IgD-negative memory B cell (primary cell): Measurements from ENCODE around the gene MFNG. TPM values are rescaled to one million over a fixed set of nuclear protein-coding genes. Genes with fewer than 3 reads are reported as not detected.
A peak's percentile ranks its signal among the peaks of the same experiment; 100 is the strongest.

Source experiments
- H3K27ac Mint-ChIP-seq, 3 donors: one replicate each; pipeline ENCODE4 v1.8.0; 2020 to 2022; ENCODE audit warnings: mild to moderate bottlenecking in 3 of 3, mixed read lengths in 3 of 3, moderate library complexity in 1 of 3
- H3K27me3 Mint-ChIP-seq: one replicate; pipeline ENCODE4 v1.8.0; 2021; ENCODE audit warnings: mixed read lengths
- H3K36me3 Mint-ChIP-seq: one replicate; pipeline ENCODE4 v1.8.0; 2020; ENCODE audit warnings: mild to moderate bottlenecking, mixed read lengths
- H3K4me1 Mint-ChIP-seq, 3 donors: one replicate each; pipeline ENCODE4 v1.8.0; 2020 to 2022; ENCODE audit warnings: mixed read lengths in 3 of 3, mild to moderate bottlenecking in 1 of 3
- H3K4me3 Mint-ChIP-seq, 4 donors: one replicate each; pipeline ENCODE4 v1.8.0; 2020 to 2022; ENCODE audit warnings: mild to moderate bottlenecking in 4 of 4, mixed read lengths in 4 of 4, moderate library complexity in 3 of 4
- H3K9me3 Mint-ChIP-seq, 3 donors: one replicate each; pipeline ENCODE4 v1.8.0; 2020 to 2021; ENCODE audit warnings: mixed read lengths in 3 of 3, mild to moderate bottlenecking in 1 of 3
- polyA plus RNA-seq: library from polyadenylated mRNA; unstranded; fragments of 300-500 nt; fragmentation: Illumina TruSeq; gene quantifications from one replicate; pipeline ENCODE4 v1.2.3, GENCODE V29; 2021

MFNG gene
- polyA plus RNA-seq, 1 donor from 2014 or later: 212 TPM

DNA sequence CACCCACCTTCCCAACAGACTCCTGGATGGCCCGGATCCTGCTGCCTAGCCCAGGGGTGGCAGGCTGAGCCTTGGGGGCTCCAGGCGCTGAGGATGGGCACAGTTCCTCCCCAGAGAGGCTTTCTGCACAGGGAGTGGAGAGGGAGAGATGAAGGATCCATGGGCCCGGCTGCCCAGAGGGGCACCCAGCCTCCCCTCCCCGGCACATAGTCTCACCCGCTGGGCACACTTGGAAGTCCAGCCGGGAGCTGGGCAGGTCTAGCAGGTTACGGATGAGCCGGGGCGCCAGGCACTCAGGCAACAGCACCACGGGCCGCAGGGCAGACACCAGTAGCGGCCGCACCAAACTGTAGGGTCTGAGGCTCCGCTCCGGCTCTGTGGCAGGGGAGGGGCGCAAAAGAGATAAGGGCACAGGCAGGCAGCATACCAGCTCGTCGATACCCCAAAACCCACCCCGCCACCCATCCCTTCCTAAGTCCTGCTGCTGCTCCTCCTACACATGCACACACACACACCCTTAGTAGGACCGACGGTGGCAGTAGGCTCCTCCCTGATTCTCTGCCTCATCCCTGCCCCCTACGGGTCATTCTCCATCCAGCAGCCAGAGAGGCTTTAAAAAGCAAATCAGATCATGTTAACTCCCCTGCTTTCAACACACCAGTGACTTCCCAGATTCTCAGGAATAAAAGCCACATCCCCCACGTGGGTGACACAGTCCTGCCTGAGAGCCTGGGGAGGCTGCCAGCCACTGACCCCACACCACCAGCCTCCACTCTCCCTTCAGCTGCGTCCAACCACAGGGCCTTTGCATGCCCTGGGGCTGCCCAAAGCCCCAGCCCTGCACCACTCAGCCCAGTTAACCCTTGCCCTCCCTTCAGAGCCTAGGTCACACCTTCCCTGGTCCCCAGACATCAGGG lies 6.5 kb upstream of the MFNG start:
- Mint-ChIP-seq H3K4me1 (peaks cover 0 to 11% (median 4%) of the 10 kb centered on the region in 3 donors), H3K9me3 (no peaks in the 10 kb centered on the region), H3K27me3 (peaks cover 13% of the 10 kb centered on the region), H3K27ac (peak overlapping the region in 1 of 3 donors; percentile 92), H3K36me3 (peaks cover 2% of the 10 kb centered on the region), H3K4me3 (peak overlapping the region in 2 of 4 donors; percentile 5 to 41)

DNA sequence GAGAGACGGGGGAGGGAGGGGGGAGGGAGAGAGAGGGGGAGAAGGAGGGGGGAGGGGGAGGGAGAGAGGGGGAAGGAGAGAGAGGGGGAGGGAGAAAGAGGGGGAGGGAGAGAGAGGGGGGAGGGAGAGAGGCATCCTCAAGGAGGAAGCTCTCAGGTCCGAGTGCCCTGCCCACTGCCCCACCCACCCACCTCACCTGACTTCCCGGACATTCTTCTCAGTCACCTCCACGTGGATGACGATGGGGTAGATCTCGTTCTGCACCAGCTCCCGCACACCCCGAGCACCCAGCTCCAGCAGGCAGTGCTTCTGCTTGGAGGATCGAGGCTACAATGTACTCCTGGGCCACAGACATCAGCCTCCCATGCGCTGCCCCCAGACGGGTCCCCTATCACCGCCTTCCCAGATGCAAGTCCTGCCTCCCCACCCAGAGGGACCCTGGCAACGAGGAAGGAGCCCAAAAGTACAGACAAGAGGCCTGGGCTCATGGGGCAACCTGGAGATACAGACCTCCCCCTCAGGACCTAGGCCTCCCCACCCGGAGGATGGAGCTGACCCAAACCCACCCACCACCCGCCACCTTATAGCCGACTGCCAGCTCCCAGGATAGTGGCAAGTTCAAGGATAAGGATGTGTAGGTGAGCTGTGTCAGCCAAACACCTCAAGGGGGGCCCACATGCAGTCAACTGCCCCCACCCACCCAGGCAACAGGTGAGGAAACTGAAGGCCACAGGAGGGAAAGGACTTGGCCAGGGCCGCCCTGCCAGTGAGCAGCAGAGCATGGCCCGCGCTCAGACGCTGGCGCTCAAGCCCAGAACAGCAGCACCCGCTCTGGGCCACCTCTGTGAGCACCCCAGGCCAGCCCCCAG lies 5.6 kb upstream of the MFNG start:
- Mint-ChIP-seq H3K36me3 (peaks cover 2% of the 10 kb centered on the region), H3K9me3 (no peaks in the 10 kb centered on the region), H3K27me3 (peaks cover 8% of the 10 kb centered on the region), H3K4me3 (no peak overlapping the region), H3K4me1 (peaks cover 6 to 19% (median 7%) of the 10 kb centered on the region in 3 donors), H3K27ac (no peak overlapping the region)

DNA sequence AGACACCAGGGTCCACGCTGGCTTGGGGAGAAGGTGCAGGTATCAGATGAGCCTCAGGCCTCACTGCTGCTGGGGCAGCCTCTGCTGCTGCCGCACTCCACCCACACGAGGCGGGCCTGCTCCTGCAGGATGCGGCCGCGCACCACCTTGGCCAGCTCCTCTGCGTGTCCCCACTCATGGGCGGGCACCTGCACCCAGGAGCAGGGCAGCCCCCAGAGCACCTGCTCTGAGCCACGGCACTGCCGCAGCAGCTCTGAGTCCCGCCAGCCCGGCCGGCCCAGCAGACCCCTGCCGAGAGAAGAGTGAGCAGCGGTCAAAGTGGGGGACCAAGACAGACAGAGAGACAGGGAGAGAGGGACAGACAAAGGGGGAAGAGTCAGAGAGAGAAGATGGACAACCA lies 4.9 kb upstream of the MFNG start:
- H3K9me3 Mint-ChIP-seq: no peaks in the 10 kb centered on the region
- peaks cover 6% of the 10 kb centered on the region for H3K27me3 Mint-ChIP-seq
- H3K27ac Mint-ChIP-seq: no peak overlapping the region
- H3K4me1 Mint-ChIP-seq: peaks cover 8 to 24% (median 12%) of the 10 kb centered on the region in 3 donors
- no peak overlapping the region for H3K4me3 Mint-ChIP-seq
- H3K36me3 Mint-ChIP-seq: peaks cover 2% of the 10 kb centered on the region

DNA sequence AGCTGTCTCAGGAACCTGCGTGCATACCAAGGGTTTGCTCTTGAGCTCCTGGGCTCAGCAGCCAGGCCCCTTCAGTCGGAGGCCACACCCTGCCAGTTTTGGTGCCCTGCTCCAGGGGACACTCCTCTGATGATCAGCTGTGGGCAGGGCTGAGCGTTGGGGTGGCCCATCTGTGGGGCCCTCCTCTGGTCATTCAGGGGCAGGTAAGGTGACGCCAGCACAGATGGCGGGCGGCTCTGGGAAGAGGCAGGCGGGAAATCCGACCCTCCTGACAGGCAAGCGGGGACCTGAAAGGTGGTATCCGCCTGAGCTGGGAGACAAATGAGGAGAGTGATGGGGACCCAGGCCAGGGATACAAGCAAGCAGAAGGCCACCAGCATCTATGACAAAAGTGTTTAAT lies 3.8 kb upstream of the MFNG start:
- H3K4me3 Mint-ChIP-seq: no peak overlapping the region

DNA sequence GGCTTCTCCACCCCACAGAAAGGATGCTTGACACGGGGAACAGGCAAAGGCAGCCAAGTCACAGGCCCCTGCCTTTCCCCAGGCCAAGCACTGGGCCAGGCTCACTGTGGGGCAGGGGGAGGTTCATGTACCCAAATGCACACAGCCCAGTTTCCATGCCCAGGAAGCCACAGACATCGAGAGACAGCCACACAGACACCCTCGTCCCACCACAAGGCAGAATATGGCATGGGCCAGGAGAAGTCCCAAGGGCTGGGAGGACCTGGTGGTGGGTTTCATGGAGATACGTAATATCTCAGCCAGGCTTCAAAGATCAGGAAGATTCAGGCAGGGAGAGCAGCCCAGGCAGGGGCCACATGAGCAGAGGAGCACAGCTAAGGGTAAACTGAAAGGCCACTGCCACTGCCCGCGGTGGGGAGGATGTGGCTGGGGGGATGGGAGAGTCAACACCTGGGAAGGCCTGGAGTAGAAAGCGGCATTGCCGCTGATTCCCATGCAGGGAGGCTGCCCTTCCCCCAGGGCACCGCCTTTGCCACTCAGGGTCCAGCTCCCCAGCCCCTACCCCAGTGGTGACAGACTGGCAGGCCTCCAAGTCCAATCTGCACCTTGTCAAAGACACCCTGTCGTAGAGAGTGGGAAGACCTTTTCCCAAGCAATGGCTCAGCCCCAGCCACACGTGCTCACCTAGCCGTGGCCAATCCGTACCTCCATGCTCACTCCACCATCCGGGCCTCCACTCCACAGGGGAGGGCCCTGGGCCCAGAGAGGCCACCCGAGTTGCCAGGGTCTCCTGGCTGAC lies 2.4 kb upstream of the MFNG start:
- Mint-ChIP-seq H3K4me3 (peak overlapping the region in 1 of 4 donors; percentile 10), H3K27ac (peak overlapping the region in 2 of 3 donors; percentile 16 to 99), H3K4me1 (peaks cover 16 to 25% (median 24%) of the 10 kb centered on the region in 3 donors), H3K27me3 (peaks cover 3% of the 10 kb centered on the region), H3K9me3 (no peaks in the 10 kb centered on the region), H3K36me3 (peaks cover 3% of the 10 kb centered on the region)

More for the DNA sequence above, 3.8 kb upstream of the MFNG start:
- H3K27me3 Mint-ChIP-seq: peaks cover 3% of the 10 kb centered on the region
- no peak overlapping the region for H3K27ac Mint-ChIP-seq
- peaks cover 8 to 24% (median 15%) of the 10 kb centered on the region in 3 donors for H3K4me1 Mint-ChIP-seq
- peaks cover 2% of the 10 kb centered on the region for H3K36me3 Mint-ChIP-seq
- no peaks in the 10 kb centered on the region for H3K9me3 Mint-ChIP-seq

DNA sequence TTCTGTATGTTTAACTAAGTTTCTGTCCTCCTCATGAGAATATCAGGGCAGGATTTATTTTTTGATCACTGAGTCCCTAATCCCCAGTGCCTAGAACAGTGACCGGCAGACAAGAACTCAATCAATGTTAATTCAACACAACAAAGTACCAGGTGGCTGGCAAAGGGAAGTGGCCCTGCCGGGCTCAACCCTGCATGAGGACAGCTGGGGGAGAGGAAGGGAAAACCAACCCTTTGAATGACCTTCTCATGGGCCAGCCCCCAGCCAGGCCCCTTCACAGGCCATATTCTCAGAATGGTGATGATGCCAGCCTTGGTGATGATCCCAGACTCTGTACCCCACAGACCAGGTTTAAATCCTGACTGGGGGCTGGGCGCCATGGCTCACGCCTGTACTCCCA lies 1.4 kb upstream of the MFNG start:
- H3K4me1 Mint-ChIP-seq: peaks cover 22 to 31% (median 25%) of the 10 kb centered on the region in 3 donors
- peak overlapping the region; percentile 92 to 99 (median 95) for H3K27ac Mint-ChIP-seq

DNA sequence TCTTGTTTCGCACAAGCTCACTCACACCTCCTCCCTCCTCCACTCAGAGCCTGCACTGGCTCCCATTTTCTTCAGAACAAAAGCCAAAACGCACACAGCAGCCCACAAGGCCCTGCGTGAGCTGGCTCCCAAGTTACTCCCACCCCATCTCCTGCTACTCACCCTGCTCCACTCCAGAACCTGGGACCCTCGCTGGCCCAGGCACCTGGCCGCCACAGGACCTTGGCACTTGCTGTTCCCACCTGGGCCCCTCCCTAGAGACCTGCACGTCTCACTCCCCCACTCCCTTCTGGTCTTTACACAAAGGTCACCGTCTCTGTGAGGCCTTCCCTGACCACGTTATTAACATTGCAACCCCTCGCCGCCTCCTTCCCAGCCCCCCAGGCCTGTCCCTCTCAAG lies 945 bp upstream of the MFNG start:
- Mint-ChIP-seq H3K27me3 (no peaks in the 10 kb centered on the region), H3K27ac (peak overlapping the region; percentile 92 to 99 (median 95)), H3K36me3 (peaks cover 4% of the 10 kb centered on the region), H3K4me3 (peak overlapping the region; percentile 95 to 100 (median 98)), H3K4me1 (peaks cover 25 to 31% (median 27%) of the 10 kb centered on the region in 3 donors), H3K9me3 (no peaks in the 10 kb centered on the region)

More for the DNA sequence above, 1.4 kb upstream of the MFNG start:
- Mint-ChIP-seq H3K9me3 (no peaks in the 10 kb centered on the region), H3K36me3 (peaks cover 4% of the 10 kb centered on the region), H3K4me3 (peak overlapping the region in 3 of 4 donors; percentile 55 to 100 (median 99)), H3K27me3 (no peaks in the 10 kb centered on the region)

DNA sequence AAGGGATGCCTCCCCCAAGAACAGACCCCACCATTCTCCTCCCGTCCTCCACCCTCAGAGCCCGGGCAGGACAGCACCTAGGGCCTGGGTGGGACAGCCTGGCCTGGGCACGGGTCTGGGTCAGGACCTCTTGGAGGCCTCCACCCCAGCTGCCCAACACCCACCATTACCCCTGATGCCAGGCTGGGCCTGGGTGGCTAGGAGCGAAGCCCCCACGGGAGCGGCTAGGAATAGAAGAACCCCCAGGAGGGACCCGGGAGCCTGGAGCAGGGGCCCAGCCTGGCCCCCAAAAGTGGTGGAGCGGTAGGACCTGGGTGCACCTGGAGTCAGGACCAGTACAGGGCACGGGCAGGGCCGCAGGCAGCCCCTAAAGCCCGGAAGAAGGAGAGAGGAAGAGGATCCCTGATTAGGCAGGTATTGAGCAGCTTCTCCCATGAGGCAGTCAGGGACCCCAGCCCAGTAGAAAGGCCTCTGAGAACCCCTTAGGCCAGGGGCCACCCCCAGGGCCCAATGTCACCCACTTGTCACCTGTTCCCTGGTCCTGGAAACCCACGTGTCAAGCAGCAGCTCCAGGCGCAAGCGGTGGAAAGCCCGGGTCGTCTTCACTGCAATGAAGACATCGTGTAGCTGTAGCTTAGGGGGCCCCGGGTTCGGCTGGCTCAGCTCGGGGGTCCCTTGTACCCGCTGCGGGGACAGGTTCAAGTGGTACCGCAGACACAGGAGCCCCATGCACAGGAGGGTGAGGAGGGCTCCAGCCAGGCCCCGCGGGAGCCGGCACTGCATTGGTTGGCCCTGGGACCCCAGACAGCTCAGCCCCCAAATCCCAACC lies 575 bp downstream of the MFNG start:
- Mint-ChIP-seq H3K9me3 (no peaks in the 10 kb centered on the region), H3K27ac (peak overlapping the region; percentile 97 to 100 (median 99))

DNA sequence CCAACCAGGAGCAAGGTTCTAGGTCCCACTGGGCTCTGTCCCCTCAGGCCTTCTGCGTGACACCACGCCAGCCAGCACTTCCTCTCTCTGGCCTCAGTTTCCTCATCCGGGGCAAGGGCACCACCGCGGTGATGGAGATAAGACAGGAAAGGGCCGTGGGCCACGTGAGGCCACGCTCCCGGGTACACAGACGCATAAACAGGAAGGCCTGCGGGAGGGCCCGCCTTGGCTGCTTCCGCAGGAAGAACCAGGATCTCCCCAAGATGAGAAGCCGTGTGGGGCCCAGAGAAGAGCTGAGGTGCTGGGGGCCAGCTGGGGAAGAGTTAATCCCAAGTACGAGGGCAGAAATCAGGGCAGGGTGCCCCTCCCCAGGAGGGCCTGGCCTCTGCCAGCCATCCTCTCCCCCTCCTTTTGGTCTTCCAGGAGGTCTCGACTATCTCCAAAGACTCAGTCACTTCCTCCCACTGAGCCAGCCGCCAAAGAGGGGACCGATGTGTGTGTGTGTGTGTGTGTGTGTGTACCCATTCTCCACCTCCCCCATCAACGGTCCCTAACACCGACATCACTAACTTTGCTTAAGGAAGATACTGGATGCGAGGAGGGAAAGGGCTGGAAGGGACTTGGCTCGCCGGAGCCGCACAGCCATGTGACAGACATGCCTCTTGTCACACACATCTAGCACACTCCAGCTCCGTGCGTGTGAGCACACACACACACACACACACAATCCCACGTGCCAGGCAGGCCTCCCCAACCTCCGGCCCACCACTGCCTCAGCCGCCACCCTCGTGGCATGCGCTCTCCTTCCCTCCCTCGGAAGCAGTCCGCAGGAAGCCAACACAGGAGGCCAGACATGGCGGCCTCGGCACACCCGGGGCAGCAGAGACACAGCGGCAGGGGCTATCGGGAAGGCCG lies 1.4 kb downstream of the MFNG start:
- H3K36me3 Mint-ChIP-seq: peaks cover 4% of the 10 kb centered on the region
- peak overlapping the region; percentile 97 to 100 (median 99) for H3K27ac Mint-ChIP-seq
- H3K4me1 Mint-ChIP-seq: peaks cover 31 to 36% (median 31%) of the 10 kb centered on the region in 3 donors
- H3K27me3 Mint-ChIP-seq: no peaks in the 10 kb centered on the region
- no peaks in the 10 kb centered on the region for H3K9me3 Mint-ChIP-seq
- H3K4me3 Mint-ChIP-seq: peak overlapping the region; percentile 95 to 100 (median 98)

More for the DNA sequence above, 575 bp downstream of the MFNG start:
- H3K4me1 Mint-ChIP-seq: peaks cover 31 to 35% (median 31%) of the 10 kb centered on the region in 3 donors
- peaks cover 4% of the 10 kb centered on the region for H3K36me3 Mint-ChIP-seq
- H3K27me3 Mint-ChIP-seq: no peaks in the 10 kb centered on the region
- H3K4me3 Mint-ChIP-seq: peak overlapping the region; percentile 95 to 100 (median 98)

DNA sequence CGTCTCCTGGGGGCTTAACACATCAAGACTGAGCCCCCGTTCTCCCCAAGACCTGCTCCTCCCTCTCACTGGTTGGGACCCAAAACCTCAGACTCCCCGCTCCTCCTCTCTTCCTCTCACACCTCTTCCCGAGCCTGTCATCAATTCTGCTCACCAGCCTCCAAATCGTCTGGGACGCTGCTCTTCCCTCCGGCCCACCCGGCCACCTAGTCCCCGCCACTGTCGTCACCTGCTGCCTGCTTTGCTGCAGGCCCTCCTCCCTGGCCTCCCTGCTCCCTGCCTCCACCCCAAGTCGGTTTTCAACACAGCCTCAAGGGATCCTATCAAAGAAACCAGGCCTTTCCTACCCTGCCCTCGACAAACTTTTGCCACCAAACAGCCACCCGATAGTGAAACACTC lies 3.1 kb downstream of the MFNG start:
- H3K4me1 Mint-ChIP-seq: peaks cover 29 to 36% (median 31%) of the 10 kb centered on the region in 3 donors
- no peaks in the 10 kb centered on the region for H3K9me3 Mint-ChIP-seq
- peaks cover 2% of the 10 kb centered on the region for H3K36me3 Mint-ChIP-seq
- H3K27me3 Mint-ChIP-seq: no peaks in the 10 kb centered on the region
- peak overlapping the region; percentile 33 to 100 (median 99) for H3K27ac Mint-ChIP-seq
- H3K4me3 Mint-ChIP-seq: peak overlapping the region; percentile 91 to 100 (median 94)

DNA sequence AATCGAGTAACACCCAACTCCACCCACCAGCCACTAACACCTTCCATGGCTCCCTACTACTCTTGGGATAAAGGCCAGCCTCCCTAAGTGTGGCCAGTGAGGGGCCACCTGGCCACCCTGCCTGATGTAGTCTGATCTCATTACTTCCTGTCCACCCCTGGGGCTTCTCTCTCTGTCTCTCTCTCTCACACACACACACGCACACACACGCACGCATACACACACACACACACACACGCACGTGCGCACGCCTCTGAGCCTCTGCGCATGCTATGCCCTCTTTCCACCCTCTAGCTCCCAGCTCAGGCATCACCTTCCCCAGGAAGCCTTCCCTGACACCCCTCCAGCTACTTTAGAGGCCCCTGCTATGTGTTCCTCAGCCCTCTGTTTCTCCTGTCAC lies 3.9 kb downstream of the MFNG start:
- Mint-ChIP-seq H3K36me3 (peaks cover 2% of the 10 kb centered on the region), H3K4me1 (peaks cover 26 to 36% (median 27%) of the 10 kb centered on the region in 3 donors), H3K27me3 (no peaks in the 10 kb centered on the region), H3K4me3 (peak overlapping the region in 3 of 4 donors; percentile 12 to 63 (median 38)), H3K9me3 (no peaks in the 10 kb centered on the region), H3K27ac (peak overlapping the region in 2 of 3 donors; percentile 99 to 100)

DNA sequence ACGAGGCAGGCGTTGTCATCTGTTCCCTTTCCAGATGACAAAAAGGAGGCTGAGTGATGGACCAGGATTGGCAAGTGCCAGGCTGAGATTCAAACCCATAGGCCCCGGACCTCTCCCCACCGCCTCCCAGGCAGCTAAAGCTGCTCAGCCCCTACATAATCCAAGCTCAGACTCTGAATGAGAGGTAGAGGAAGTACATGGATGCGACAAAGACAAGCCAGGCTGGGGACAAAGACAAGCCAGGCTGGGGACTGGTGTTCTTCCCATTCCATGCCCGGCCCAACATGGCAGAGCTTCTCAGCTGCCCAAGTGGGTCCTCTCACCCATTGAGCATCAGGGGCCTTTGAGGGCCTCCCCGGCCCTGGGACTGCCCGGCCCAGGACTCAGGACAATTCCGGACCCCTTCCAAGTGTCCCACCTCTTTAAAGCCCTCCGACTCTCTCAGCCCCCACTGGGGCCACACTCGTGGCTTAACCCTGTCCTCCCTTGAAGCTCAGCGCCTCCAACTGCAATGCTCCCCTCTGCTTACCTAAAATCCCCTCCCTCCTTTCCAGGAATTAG lies 4.8 kb downstream of the MFNG start:
- H3K27me3 Mint-ChIP-seq: no peaks in the 10 kb centered on the region
- peak overlapping the region in 1 of 4 donors; percentile 63 for H3K4me3 Mint-ChIP-seq
- H3K4me1 Mint-ChIP-seq: peaks cover 18 to 33% (median 20%) of the 10 kb centered on the region in 3 donors
- peak overlapping the region; percentile 69 to 100 (median 78) for H3K27ac Mint-ChIP-seq
- no peaks in the 10 kb centered on the region for H3K9me3 Mint-ChIP-seq
- H3K36me3 Mint-ChIP-seq: peaks cover 2% of the 10 kb centered on the region
